Measurements from ENCODE around the gene SLC12A4. TPM values are rescaled to one million over a fixed set of nuclear protein-coding genes. Genes with fewer than 3 reads are reported as not detected.
A peak's percentile ranks its signal among the peaks of the same experiment; 100 is the strongest.

SLC12A4 gene
- total and polyA plus RNA-seq, 2 of the 13 experiments (the other 11 are each of a cell fraction or from before 2014, with no cell fraction given), result 65.1 to 84.3 TPM

DNA sequence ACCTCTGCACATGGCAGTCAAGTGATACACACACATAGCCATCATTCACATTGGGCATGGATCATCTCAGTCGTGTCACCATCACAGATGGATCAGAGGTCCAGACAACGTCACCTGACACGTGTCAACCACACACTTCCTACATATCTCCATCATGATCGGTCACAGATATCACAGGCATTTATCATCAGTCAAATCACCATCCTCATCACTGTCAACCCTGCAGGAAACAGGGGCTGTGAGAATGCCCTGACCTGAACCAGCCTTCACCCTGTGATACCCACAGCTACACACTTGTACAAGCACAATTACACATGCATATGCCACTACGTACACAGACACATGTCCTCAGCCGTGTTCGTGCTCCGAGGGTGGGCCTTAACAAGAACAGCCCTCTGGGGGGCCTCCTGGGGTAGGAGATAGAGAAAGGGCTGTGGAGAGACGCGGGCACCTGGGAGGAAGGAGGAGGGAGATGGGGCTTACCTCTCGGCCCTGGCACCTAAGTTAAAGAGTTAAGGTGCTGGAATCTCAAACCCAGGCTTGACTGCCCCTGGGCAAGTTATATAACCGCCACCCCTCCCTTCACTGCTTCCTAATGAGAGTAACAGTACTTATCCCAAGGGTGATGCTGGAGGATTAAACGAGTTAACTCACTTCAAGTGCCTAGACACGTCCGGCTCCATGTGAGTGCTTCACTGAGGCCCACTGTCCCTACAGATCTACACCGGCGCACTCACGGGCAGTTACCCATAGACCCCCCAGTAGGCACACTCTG, 1.1 kb downstream of the SLC12A4 start (continued):
- TF ChIP-seq, protein P1, sequence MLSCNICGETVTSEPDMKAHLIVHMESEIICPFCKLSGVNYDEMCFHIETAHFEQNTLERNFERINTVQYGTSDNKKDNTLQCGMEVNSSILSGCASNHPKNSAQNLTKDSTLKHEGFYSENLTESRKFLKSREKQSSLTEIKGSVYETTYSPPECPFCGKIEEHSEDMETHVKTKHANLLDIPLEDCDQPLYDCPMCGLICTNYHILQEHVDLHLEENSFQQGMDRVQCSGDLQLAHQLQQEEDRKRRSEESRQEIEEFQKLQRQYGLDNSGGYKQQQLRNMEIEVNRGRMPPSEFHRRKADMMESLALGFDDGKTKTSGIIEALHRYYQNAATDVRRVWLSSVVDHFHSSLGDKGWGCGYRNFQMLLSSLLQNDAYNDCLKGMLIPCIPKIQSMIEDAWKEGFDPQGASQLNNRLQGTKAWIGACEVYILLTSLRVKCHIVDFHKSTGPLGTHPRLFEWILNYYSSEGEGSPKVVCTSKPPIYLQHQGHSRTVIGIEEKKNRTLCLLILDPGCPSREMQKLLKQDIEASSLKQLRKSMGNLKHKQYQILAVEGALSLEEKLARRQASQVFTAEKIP (CRISPR knock-in tag; IDR thresholded peaks at IDR 0.05; ENCODE audit: borderline replicate concordance), result no peak
- TF ChIP-seq JUNB (CRISPR knock-in tag; IDR thresholded peaks at IDR 0.05; ENCODE audit: borderline replicate concordance), result 0 out of 2 replicates have a peak, but pooled peaks have one; percentile 30
- no peak for TF ChIP-seq SALL1 (CRISPR knock-in tag; IDR thresholded peaks at IDR 0.05)
- TF ChIP-seq HIVEP1 (CRISPR knock-in tag; IDR thresholded peaks at IDR 0.05), result 0 out of 2 replicates have a peak, but pooled peaks have one; percentile 29
- peak; percentile 8 for TF ChIP-seq TEAD3 (CRISPR knock-in tag; optimal IDR thresholded peaks at IDR 0.05; ENCODE audit: borderline replicate concordance)
- TF ChIP-seq, protein P2, sequence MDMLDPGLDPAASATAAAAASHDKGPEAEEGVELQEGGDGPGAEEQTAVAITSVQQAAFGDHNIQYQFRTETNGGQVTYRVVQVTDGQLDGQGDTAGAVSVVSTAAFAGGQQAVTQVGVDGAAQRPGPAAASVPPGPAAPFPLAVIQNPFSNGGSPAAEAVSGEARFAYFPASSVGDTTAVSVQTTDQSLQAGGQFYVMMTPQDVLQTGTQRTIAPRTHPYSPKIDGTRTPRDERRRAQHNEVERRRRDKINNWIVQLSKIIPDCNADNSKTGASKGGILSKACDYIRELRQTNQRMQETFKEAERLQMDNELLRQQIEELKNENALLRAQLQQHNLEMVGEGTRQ (IDR thresholded peaks at IDR 0.05; ENCODE audit: low read depth, low read length), result peak; percentile 30; the same call in 1 of the 2 replicates
- TF ChIP-seq, protein P2 (CRISPR knock-in tag; IDR thresholded peaks at IDR 0.05; ENCODE audit: borderline replicate concordance), result no peak
- TF ChIP-seq ZNF75D (CRISPR knock-in tag; IDR thresholded peaks at IDR 0.05; ENCODE audit: borderline replicate concordance), result no peak; the same call in 1 of the 2 replicates
- no peak for TF ChIP-seq ZNF607 (CRISPR knock-in tag; IDR thresholded peaks at IDR 0.05; ENCODE audit: borderline replicate concordance)
- no peak for TF ChIP-seq ASH2L (IDR thresholded peaks at IDR 0.05; ENCODE audit: insufficient read length, low read depth, low read length)
- TF ChIP-seq ZNF652 (CRISPR knock-in tag; IDR thresholded peaks at IDR 0.05; ENCODE audit: borderline replicate concordance, low read depth), result no peak
- TF ChIP-seq, protein P3, sequence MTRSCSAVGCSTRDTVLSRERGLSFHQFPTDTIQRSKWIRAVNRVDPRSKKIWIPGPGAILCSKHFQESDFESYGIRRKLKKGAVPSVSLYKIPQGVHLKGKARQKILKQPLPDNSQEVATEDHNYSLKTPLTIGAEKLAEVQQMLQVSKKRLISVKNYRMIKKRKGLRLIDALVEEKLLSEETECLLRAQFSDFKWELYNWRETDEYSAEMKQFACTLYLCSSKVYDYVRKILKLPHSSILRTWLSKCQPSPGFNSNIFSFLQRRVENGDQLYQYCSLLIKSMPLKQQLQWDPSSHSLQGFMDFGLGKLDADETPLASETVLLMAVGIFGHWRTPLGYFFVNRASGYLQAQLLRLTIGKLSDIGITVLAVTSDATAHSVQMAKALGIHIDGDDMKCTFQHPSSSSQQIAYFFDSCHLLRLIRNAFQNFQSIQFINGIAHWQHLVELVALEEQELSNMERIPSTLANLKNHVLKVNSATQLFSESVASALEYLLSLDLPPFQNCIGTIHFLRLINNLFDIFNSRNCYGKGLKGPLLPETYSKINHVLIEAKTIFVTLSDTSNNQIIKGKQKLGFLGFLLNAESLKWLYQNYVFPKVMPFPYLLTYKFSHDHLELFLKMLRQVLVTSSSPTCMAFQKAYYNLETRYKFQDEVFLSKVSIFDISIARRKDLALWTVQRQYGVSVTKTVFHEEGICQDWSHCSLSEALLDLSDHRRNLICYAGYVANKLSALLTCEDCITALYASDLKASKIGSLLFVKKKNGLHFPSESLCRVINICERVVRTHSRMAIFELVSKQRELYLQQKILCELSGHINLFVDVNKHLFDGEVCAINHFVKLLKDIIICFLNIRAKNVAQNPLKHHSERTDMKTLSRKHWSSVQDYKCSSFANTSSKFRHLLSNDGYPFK (CRISPR knock-in tag; IDR thresholded peaks at IDR 0.05; ENCODE audit: borderline replicate concordance), result 0 out of 2 replicates have a peak, but pooled peaks have one; percentile 28
- no peak for TF ChIP-seq MZF1 (CRISPR knock-in tag; IDR thresholded peaks at IDR 0.05; ENCODE audit: borderline replicate concordance)
- no peak for TF ChIP-seq ZNF446 (CRISPR knock-in tag; IDR thresholded peaks at IDR 0.05)
- TF ChIP-seq ZNF431 (CRISPR knock-in tag; IDR thresholded peaks at IDR 0.05; ENCODE audit: borderline replicate concordance, low read depth), result 0 out of 2 replicates have a peak, but pooled peaks have one; percentile 45
- TF ChIP-seq, protein P4, sequence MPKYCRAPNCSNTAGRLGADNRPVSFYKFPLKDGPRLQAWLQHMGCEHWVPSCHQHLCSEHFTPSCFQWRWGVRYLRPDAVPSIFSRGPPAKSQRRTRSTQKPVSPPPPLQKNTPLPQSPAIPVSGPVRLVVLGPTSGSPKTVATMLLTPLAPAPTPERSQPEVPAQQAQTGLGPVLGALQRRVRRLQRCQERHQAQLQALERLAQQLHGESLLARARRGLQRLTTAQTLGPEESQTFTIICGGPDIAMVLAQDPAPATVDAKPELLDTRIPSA (CRISPR knock-in tag; IDR thresholded peaks at IDR 0.05; ENCODE audit: borderline replicate concordance), result no peak
- TF ChIP-seq ZNF615 (CRISPR knock-in tag; IDR thresholded peaks at IDR 0.05; ENCODE audit: borderline replicate concordance), result 0 out of 2 replicates have a peak, but pooled peaks have one; percentile 30
- TF ChIP-seq MYC (CRISPR knock-in tag; IDR thresholded peaks at IDR 0.05; ENCODE audit: borderline replicate concordance), result 0 out of 2 replicates have a peak, but pooled peaks have one; percentile 38
